Left ventricle myocardium superior (tissue), 1 donor: ENCODE data around the gene CSHL1. TPM values are rescaled to one million over a fixed set of nuclear protein-coding genes. Genes with fewer than 3 reads are reported as not detected.
"Not testable (repeated sequence)": the region's sequence is repeated elsewhere in the genome, so short reads cannot be mapped to it uniquely, and the experiment has no call there.

Experiments used
- ATAC-seq: fragments of 200-7000 bp; cut with Tn5 transposase; one replicate; pipeline ENCODE4 v1.9.1; 2020; ENCODE audit warnings: mild to moderate bottlenecking, moderate library complexity
- DNase-seq: peaks from one replicate; pipeline ENCODE4 v3.0.0-alpha.2; 2020
- intact Hi-C: fragments of 100-400 bp; cut with micrococcal nuclease; formaldehyde crosslinking; loops from one replicate; pipeline ENCODE4 v1.11.0; 2022
- total RNA-seq: library from RNA; stranded (reverse); fragmentation: NEBNext Ultra II Directional; extraction: Animal tissue kit (Norgen Biotek cat#: 25700); gene quantifications from one replicate; pipeline ENCODE4 v1.2.1, GENCODE V29; 2021
- donor health status: DM: no; HTN: yes; CAD: no; lungs with severe emphysema.

The CSHL1 gene
- total RNA-seq, 1 donor from 2014 or later, result not detected

DNA sequence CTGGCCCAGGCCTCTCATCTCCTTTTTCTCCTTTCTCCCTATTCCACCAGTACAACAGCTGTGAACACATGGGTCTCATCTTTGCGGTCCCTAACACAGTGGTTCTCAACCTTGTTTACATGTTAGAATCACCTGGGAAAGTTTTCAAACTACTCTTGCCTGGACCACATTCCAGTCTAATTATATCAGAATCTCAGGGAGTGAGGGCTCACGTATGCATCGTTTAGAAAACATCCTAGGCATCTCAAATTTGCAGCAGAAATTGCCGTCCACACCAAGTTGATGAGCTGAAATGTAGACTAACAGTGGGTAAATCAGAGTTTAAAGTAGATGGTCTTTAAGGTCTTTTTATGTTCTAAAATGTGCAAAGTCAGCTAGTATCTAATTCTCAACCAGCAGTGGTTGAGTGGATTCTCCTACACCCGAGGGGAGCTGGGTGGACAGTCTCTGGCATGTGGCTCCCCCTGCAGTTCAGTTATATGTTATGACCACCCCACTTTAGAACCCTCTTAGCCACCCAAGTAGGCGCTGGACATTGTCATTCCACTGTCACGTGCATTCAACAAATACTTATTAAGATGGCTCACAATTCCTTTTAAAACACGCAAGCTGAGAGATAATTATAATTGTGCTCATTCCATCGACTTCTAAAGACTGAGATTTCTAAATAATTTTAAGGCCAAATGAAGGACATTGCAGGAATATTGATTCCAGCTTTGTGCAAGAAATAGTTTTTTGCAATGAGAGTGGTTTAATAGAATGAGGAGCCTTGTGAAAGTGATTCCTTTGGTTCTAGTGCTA lies 41.4 kb downstream of the CSHL1 start:
- intact Hi-C loops, ATAC-seq: not testable (repeated sequence)

GRCh38 chr17:63866625-63867024 lies 44.4 kb downstream of the CSHL1 start:
- intact Hi-C loops, DNase-seq: not testable (repeated sequence)
- peak; percentile 36 for ATAC-seq

More for the DNA sequence above, 41.4 kb downstream of the CSHL1 start:
- DNase-seq, result not testable (repeated sequence)

Other genes with a start within 250 kb of the CSHL1 start
- 4.7 TPM for gene LIMD2, start 211.1 kb downstream of the CSHL1 start, total RNA-seq
- gene STRADA, start 169.5 kb downstream of the CSHL1 start, total RNA-seq, result 16.0 TPM
- gene CCDC47, start 137.7 kb downstream of the CSHL1 start, total RNA-seq, result 90.1 TPM
- gene DDX42, start 137.1 kb downstream of the CSHL1 start, total RNA-seq, result 56.7 TPM
- gene PSMC5, start 83.8 kb downstream of the CSHL1 start, total RNA-seq, result 141 TPM
- gene FTSJ3, start 83.6 kb downstream of the CSHL1 start, total RNA-seq, result 35.9 TPM
- gene SMARCD2, start 68.6 kb downstream of the CSHL1 start, total RNA-seq, result 28.4 TPM
- gene CSH2, start 37.6 kb downstream of the CSHL1 start, total RNA-seq, result not detected
- gene GH2, start 29.3 kb downstream of the CSHL1 start, total RNA-seq, result not detected
- not detected for gene CSH1, start 14.7 kb downstream of the CSHL1 start, total RNA-seq
- gene GH1, start 7.6 kb upstream of the CSHL1 start, total RNA-seq, result not detected
- gene CD79B, start 21.1 kb upstream of the CSHL1 start, total RNA-seq, result 5.7 TPM
- gene SCN4A, start 61.7 kb upstream of the CSHL1 start, total RNA-seq, result 0.32 TPM
- gene PRR29, start 87.1 kb upstream of the CSHL1 start, total RNA-seq, result 0.20 TPM
- gene ICAM2, start 109.4 kb upstream of the CSHL1 start, total RNA-seq, result 30.6 TPM
- 9.0 TPM for gene ERN1, start 218.9 kb upstream of the CSHL1 start, total RNA-seq